GM19023 (cell line): ENCODE data around the gene EPHB2.

Source experiments
- ATAC-seq: cut with Tn5 transposase; IDR thresholded peaks from one replicate; pipeline ENCODE4 v1.9.1; 2021; ENCODE audit warnings: mild to moderate bottlenecking, moderate library complexity; ENCODE audit not compliant: unreplicated experiment

Gene EPHB2

GRCh38 chr1:22907528-22907927, 196.9 kb downstream of the EPHB2 start:
- no peak for ATAC-seq

- no peak for ATAC-seq
Measured at GRCh38 chr1:22908880-22909426, 198.3 kb downstream of the EPHB2 start.

- ATAC-seq: no peak
Measured at GRCh38 chr1:22910286-22910685, 199.6 kb downstream of the EPHB2 start.

GRCh38 chr1:22910986-22911651, 200.5 kb downstream of the EPHB2 start:
- no peak for ATAC-seq

- ATAC-seq: no peak
Measured at GRCh38 chr1:22912311-22912710, 201.7 kb downstream of the EPHB2 start.

GRCh38 chr1:22913421-22914141, 202.9 kb downstream of the EPHB2 start:
- no peak for ATAC-seq

GRCh38 chr1:22914156-22914555, 203.5 kb downstream of the EPHB2 start:
- no peak for ATAC-seq

GRCh38 chr1:22914633-22915217, 204.1 kb downstream of the EPHB2 start:
- ATAC-seq: no peak

- ATAC-seq: no peak
Measured at GRCh38 chr1:22915231-22915630, 204.6 kb downstream of the EPHB2 start.

GRCh38 chr1:22915816-22916470, 205.3 kb downstream of the EPHB2 start:
- no peak for ATAC-seq

GRCh38 chr1:22916471-22916820, 205.8 kb downstream of the EPHB2 start:
- no peak for ATAC-seq

GRCh38 chr1:22917989-22918388, 207.3 kb downstream of the EPHB2 start:
- no peak for ATAC-seq

GRCh38 chr1:22918644-22919043, 208.0 kb downstream of the EPHB2 start:
- ATAC-seq: no peak

GRCh38 chr1:22919341-22920025, 208.8 kb downstream of the EPHB2 start:
- no peak for ATAC-seq

- ATAC-seq: no peak
Measured at GRCh38 chr1:22920026-22920733, 209.5 kb downstream of the EPHB2 start.

- ATAC-seq: no peak
Measured at GRCh38 chr1:22920734-22921451, 210.3 kb downstream of the EPHB2 start.

GRCh38 chr1:22921452-22922126, 210.9 kb downstream of the EPHB2 start:
- ATAC-seq: no peak

GRCh38 chr1:22922640-22923039, 212.0 kb downstream of the EPHB2 start:
- ATAC-seq: no peak

GRCh38 chr1:22925111-22925510, 214.5 kb downstream of the EPHB2 start:
- no peak for ATAC-seq
